ENCODE data around the gene USP6NL.

The USP6NL gene

DNA sequence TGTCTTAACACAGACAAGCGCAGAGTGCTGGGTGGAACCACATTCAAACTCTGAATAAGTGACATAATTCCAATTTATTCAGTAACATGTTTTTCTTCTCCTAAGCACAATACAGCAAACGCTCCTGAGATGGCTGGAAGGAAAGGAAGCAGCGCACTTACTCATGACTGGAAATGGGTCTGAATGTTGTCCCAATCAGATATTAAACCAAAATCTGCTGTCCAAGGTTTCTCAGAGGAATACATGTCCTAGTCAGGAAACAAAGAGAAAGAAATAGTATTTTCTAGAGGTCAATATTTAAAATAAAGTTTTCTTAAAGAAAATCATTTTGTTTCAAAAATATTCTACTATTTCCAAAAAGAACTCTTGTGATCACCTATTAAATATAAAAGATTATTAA, 14.0 kb downstream of the USP6NL start:
- Histone ChIP-seq H3K4me1 (ENCODE audit: control extremely low read depth in 1 of 4, control insufficient read depth in 4 of 4, insufficient read depth in 4 of 4, low read length in 3 of 4) (peaks cover 9 to 33% (median 18%) of the 10 kb centered on the region in 4 experiments), H3K27ac (ENCODE audit: insufficient read depth in 1 of 2, low read depth in 1 of 2, low read length in 2 of 2, poor library complexity in 1 of 2, severe bottlenecking in 2 of 2) (no peak overlapping the region), H3K27me3 (replicated peaks in 2 of 5; ENCODE audit: control insufficient read depth in 4 of 5, insufficient read depth in 5 of 5, low read length in 4 of 5) (no peaks in the 10 kb centered on the region), H3K36me3 (ENCODE audit: control insufficient read depth in 4 of 4, insufficient read depth in 4 of 4, low read length in 3 of 4) (peaks cover 0 to 7% (median 5%) of the 10 kb centered on the region in 4 experiments), H3K9me3 (ENCODE audit: control extremely low read depth in 1 of 5, control insufficient read depth in 4 of 5, insufficient read depth in 2 of 5, low read depth in 1 of 5, low read length in 4 of 5) (no peaks in the 10 kb centered on the region), H3K4me3 (ENCODE audit: control insufficient read depth in 1 of 7, extremely low read depth in 1 of 7, insufficient read depth in 4 of 7, low read depth in 2 of 7, low read length in 6 of 7) (no peak overlapping the region)
- CTCF ChIA-PET: interaction anchor here (3.5 kb wide), 1 partner anchor 9 kb away, joined by 9 read pairs; no protein-coding TSS in a partner anchor
- POLR2A ChIA-PET: no interaction called here
- WGBS (ENCODE audit: insufficient coverage): no CpG with 5 or more reads among the region's 3 CpGs
- DNase-seq: no peak

GRCh38 chr10:11595395-11595692, 16.1 kb downstream of the USP6NL start:
- CTCF ChIA-PET: interaction anchor here (0.9 to 3.5 kb wide), 5 partner anchors 8 to 74 kb away, joined by 3 to 9 read pairs (median 4); no protein-coding TSS in a partner anchor
- Histone ChIP-seq H3K27ac (ENCODE audit: insufficient read depth in 1 of 2, low read depth in 1 of 2, low read length in 2 of 2, poor library complexity in 1 of 2, severe bottlenecking in 2 of 2) (peak overlapping the region; percentile 43 to 70), H3K9me3 (ENCODE audit: control extremely low read depth in 1 of 5, control insufficient read depth in 4 of 5, insufficient read depth in 2 of 5, low read depth in 1 of 5, low read length in 4 of 5) (no peaks in the 10 kb centered on the region), H3K36me3 (ENCODE audit: control insufficient read depth in 4 of 4, insufficient read depth in 4 of 4, low read length in 3 of 4) (peaks cover 0 to 6% (median 4%) of the 10 kb centered on the region in 4 experiments), H3K4me1 (ENCODE audit: control extremely low read depth in 1 of 4, control insufficient read depth in 4 of 4, insufficient read depth in 4 of 4, low read length in 3 of 4) (peaks cover 6 to 37% (median 21%) of the 10 kb centered on the region in 4 experiments), H3K4me3 (ENCODE audit: control insufficient read depth in 1 of 7, extremely low read depth in 1 of 7, insufficient read depth in 4 of 7, low read depth in 2 of 7, low read length in 6 of 7) (peak overlapping the region in 4 of 7 experiments; percentile 20 to 50 (median 28)), H3K27me3 (replicated peaks in 2 of 5; ENCODE audit: control insufficient read depth in 4 of 5, insufficient read depth in 5 of 5, low read length in 4 of 5) (no peaks in the 10 kb centered on the region)
- 20% methylated on average over 1 of the region's 1 CpG for WGBS (ENCODE audit: insufficient coverage)
- POLR2A ChIA-PET: no interaction called here
- no peak for DNase-seq

- POLR2A ChIA-PET: interaction anchor here (0.6 kb wide), 1 partner anchor 15 kb away, joined by 3 read pairs; no protein-coding TSS in a partner anchor
- peak in 2 of 3 donors; percentile 62 to 66 for DNase-seq
- Histone ChIP-seq H3K4me1 (ENCODE audit: control extremely low read depth in 1 of 4, control insufficient read depth in 4 of 4, insufficient read depth in 4 of 4, low read length in 3 of 4) (peaks cover 6 to 42% (median 19%) of the 10 kb centered on the region in 4 experiments), H3K27me3 (replicated peaks in 2 of 5; ENCODE audit: control insufficient read depth in 4 of 5, insufficient read depth in 5 of 5, low read length in 4 of 5) (no peaks in the 10 kb centered on the region), H3K4me3 (ENCODE audit: control insufficient read depth in 1 of 7, extremely low read depth in 1 of 7, insufficient read depth in 4 of 7, low read depth in 2 of 7, low read length in 6 of 7) (peak overlapping the region in 4 of 7 experiments; percentile 20 to 50 (median 30)), H3K9me3 (ENCODE audit: control extremely low read depth in 1 of 5, control insufficient read depth in 4 of 5, insufficient read depth in 2 of 5, low read depth in 1 of 5, low read length in 4 of 5) (no peaks in the 10 kb centered on the region), H3K36me3 (ENCODE audit: control insufficient read depth in 4 of 4, insufficient read depth in 4 of 4, low read length in 3 of 4) (peaks cover 0 to 6% (median 4%) of the 10 kb centered on the region in 4 experiments), H3K27ac (ENCODE audit: insufficient read depth in 1 of 2, low read depth in 1 of 2, low read length in 2 of 2, poor library complexity in 1 of 2, severe bottlenecking in 2 of 2) (peak overlapping the region; percentile 43 to 70)
- CTCF ChIA-PET: interaction anchor here (0.7 to 3.5 kb wide), 12 partner anchors 8 to 79 kb away, joined by 3 to 9 read pairs (median 4); no protein-coding TSS in a partner anchor
- WGBS (ENCODE audit: insufficient coverage): 83% methylated on average over 4 of the region's 6 CpGs
Observed at GRCh38 chr10:11594589-11595394, 16.7 kb downstream of the USP6NL start.

DNA sequence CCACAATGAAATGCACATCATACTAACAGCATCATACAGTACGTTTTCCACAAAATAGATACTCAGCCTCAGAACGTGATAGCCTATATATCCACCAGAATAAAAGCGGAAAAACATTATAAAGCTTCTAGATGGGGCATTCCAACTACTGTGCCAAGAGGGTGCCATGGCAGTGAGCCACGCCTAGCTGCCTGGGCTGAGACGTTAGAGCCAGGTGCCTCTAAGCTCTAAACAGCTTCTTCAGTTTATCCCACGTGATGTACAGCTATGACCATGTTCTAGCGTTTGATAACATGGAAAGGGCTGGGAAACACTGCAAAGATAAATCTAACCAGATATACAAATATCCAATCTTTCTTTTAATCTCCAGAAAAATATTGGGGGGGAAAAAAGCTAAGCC, 17.8 kb downstream of the USP6NL start:
- no peak for DNase-seq
- WGBS (ENCODE audit: insufficient coverage): 100% methylated on average over 4 of the region's 7 CpGs
- CTCF ChIA-PET: interaction anchor here (0.8 to 2.3 kb wide), 8 partner anchors 9 to 72 kb away, joined by 3 to 7 read pairs (median 4); no protein-coding TSS in a partner anchor
- Histone ChIP-seq H3K36me3 (ENCODE audit: control insufficient read depth in 4 of 4, insufficient read depth in 4 of 4, low read length in 3 of 4) (peaks cover 0 to 6% (median 4%) of the 10 kb centered on the region in 4 experiments), H3K4me3 (ENCODE audit: control insufficient read depth in 1 of 7, extremely low read depth in 1 of 7, insufficient read depth in 4 of 7, low read depth in 2 of 7, low read length in 6 of 7) (no peak overlapping the region), H3K27me3 (replicated peaks in 2 of 5; ENCODE audit: control insufficient read depth in 4 of 5, insufficient read depth in 5 of 5, low read length in 4 of 5) (no peaks in the 10 kb centered on the region), H3K27ac (ENCODE audit: insufficient read depth in 1 of 2, low read depth in 1 of 2, low read length in 2 of 2, poor library complexity in 1 of 2, severe bottlenecking in 2 of 2) (no peak overlapping the region), H3K9me3 (ENCODE audit: control extremely low read depth in 1 of 5, control insufficient read depth in 4 of 5, insufficient read depth in 2 of 5, low read depth in 1 of 5, low read length in 4 of 5) (no peaks in the 10 kb centered on the region), H3K4me1 (ENCODE audit: control extremely low read depth in 1 of 4, control insufficient read depth in 4 of 4, insufficient read depth in 4 of 4, low read length in 3 of 4) (peaks cover 8 to 43% (median 19%) of the 10 kb centered on the region in 4 experiments)
- POLR2A ChIA-PET: no interaction called here

GRCh38 chr10:11589738-11590137, 21.7 kb downstream of the USP6NL start:
- ChIA-PET POLR2A (interaction anchor here (0.5 kb wide), 1 partner anchor 35 kb away, joined by 4 read pairs; no protein-coding TSS in a partner anchor), CTCF (interaction anchor here (2.0 kb wide), 1 partner anchor 12 kb away, joined by 4 read pairs; no protein-coding TSS in a partner anchor)
- Histone ChIP-seq H3K36me3 (ENCODE audit: control insufficient read depth in 4 of 4, insufficient read depth in 4 of 4, low read length in 3 of 4) (peaks cover 0 to 9% (median 3%) of the 10 kb centered on the region in 4 experiments), H3K27ac (ENCODE audit: insufficient read depth in 1 of 2, low read depth in 1 of 2, low read length in 2 of 2, poor library complexity in 1 of 2, severe bottlenecking in 2 of 2) (no peak overlapping the region), H3K9me3 (ENCODE audit: control extremely low read depth in 1 of 5, control insufficient read depth in 4 of 5, insufficient read depth in 2 of 5, low read depth in 1 of 5, low read length in 4 of 5) (peaks cover 0 to 3% (median 0%) of the 10 kb centered on the region in 5 experiments), H3K27me3 (replicated peaks in 2 of 5; ENCODE audit: control insufficient read depth in 4 of 5, insufficient read depth in 5 of 5, low read length in 4 of 5) (no peaks in the 10 kb centered on the region), H3K4me3 (ENCODE audit: control insufficient read depth in 1 of 7, extremely low read depth in 1 of 7, insufficient read depth in 4 of 7, low read depth in 2 of 7, low read length in 6 of 7) (no peak overlapping the region), H3K4me1 (ENCODE audit: control extremely low read depth in 1 of 4, control insufficient read depth in 4 of 4, insufficient read depth in 4 of 4, low read length in 3 of 4) (peaks cover 14 to 56% (median 28%) of the 10 kb centered on the region in 4 experiments)
- 100% methylated on average over 2 of the region's 4 CpGs for WGBS (ENCODE audit: insufficient coverage)
- no peak for DNase-seq

DNA sequence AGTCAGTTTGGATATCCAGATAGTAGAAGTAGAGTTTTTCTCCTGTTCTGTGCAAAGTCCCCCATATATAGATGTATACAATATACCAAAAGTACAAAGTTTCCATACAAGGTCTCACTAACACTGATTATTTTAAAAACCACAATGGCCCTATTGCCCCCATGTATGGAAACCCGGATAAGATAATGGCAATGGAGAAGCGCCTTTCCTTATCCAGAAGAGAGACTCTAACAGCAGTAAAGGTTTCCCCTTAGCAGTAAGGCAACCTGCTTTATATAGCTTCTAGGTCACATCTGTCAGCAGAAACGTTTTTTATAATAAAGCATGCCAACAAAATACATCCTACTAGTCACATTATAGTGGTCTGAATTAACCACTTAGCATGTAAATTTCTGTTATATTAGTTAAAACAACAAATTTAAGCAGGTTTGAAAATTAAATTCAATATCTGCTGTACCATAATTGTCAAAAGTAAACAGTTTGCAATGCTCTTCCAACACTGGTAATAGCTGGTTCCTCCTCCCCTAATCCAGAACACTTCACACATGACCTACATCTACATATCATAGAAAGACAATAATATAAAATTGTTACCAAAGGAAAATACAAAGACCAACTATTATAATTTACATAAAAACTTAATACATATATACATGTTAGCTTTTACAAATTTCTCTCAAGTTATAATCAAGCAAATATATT, 22.4 kb downstream of the USP6NL start:
- H3K4me3 ChIP-seq (ENCODE audit: control insufficient read depth in 1 of 7, extremely low read depth in 1 of 7, insufficient read depth in 4 of 7, low read depth in 2 of 7, low read length in 6 of 7): no peak overlapping the region
- H3K9me3 ChIP-seq (ENCODE audit: control extremely low read depth in 1 of 5, control insufficient read depth in 4 of 5, insufficient read depth in 2 of 5, low read depth in 1 of 5, low read length in 4 of 5): peaks cover 0 to 3% (median 0%) of the 10 kb centered on the region in 5 experiments
- no peaks in the 10 kb centered on the region for H3K27me3 ChIP-seq (replicated peaks in 2 of 5; ENCODE audit: control insufficient read depth in 4 of 5, insufficient read depth in 5 of 5, low read length in 4 of 5)
- 71% methylated on average over 3 of the region's 3 CpGs for WGBS (ENCODE audit: insufficient coverage)
- DNase-seq: peak in 1 of 3 donors; percentile 47
- ChIA-PET POLR2A (interaction anchor here (0.5 kb wide), 1 partner anchor 34 kb away, joined by 4 read pairs; no protein-coding TSS in a partner anchor), CTCF (interaction anchor here (1.2 to 2.0 kb wide), 4 partner anchors 11 to 97 kb away, joined by 3 to 5 read pairs (median 4); partner anchors contain the start of gene USP6NL)
- peaks cover 10 to 49% (median 26%) of the 10 kb centered on the region in 4 experiments for H3K4me1 ChIP-seq (ENCODE audit: control extremely low read depth in 1 of 4, control insufficient read depth in 4 of 4, insufficient read depth in 4 of 4, low read length in 3 of 4)
- H3K36me3 ChIP-seq (ENCODE audit: control insufficient read depth in 4 of 4, insufficient read depth in 4 of 4, low read length in 3 of 4): peaks cover 0 to 6% (median 3%) of the 10 kb centered on the region in 4 experiments
- no peak overlapping the region for H3K27ac ChIP-seq (ENCODE audit: insufficient read depth in 1 of 2, low read depth in 1 of 2, low read length in 2 of 2, poor library complexity in 1 of 2, severe bottlenecking in 2 of 2)
